Inferior parietal cortex (tissue), 1 donor: ENCODE data around the gene CASP10.
A peak's percentile ranks its signal among the peaks of the same experiment; 100 is the strongest.
"Not testable (repeated sequence)": the region's sequence is repeated elsewhere in the genome, so short reads cannot be mapped to it uniquely, and the experiment has no call there.

ENCODE experiments used
- DNase-seq: peaks from one replicate; pipeline ENCODE4 v3.0.0-alpha.2; 2016; ENCODE audit errors: extremely low spot score

The CASP10 gene

GRCh38 chr2:201154615-201155399 is 28.1 kb upstream of the CASP10 start:
- DNase-seq = no peak

GRCh38 chr2:201156036-201156435 is 26.9 kb upstream of the CASP10 start:
- no peak for DNase-seq

GRCh38 chr2:201156640-201157039 is 26.3 kb upstream of the CASP10 start:
- DNase-seq = no peak

- no peak for DNase-seq
Observed at GRCh38 chr2:201157694-201158093, 25.2 kb upstream of the CASP10 start.

GRCh38 chr2:201158111-201158929 is 24.6 kb upstream of the CASP10 start:
- peak; percentile 93 for DNase-seq

GRCh38 chr2:201164166-201164565 is 18.8 kb upstream of the CASP10 start:
- DNase-seq = no peak

GRCh38 chr2:201167546-201167945 is 15.4 kb upstream of the CASP10 start:
- DNase-seq = no peak

- not testable (repeated sequence) for DNase-seq
Observed at GRCh38 chr2:201168496-201168895, 14.4 kb upstream of the CASP10 start.

GRCh38 chr2:201171259-201171814 is 11.6 kb upstream of the CASP10 start:
- no peak for DNase-seq

GRCh38 chr2:201172279-201172678 is 10.7 kb upstream of the CASP10 start:
- DNase-seq = no peak

- no peak for DNase-seq
Observed at GRCh38 chr2:201174687-201175086, 8.3 kb upstream of the CASP10 start.

GRCh38 chr2:201176081-201176481 is 6.9 kb upstream of the CASP10 start:
- no peak for DNase-seq

- DNase-seq = no peak
Observed at GRCh38 chr2:201180010-201180409, 2.9 kb upstream of the CASP10 start.

- no peak for DNase-seq
Observed at GRCh38 chr2:201183365-201183727, 405 bp downstream of the CASP10 start.

GRCh38 chr2:201183835-201184234 is 894 bp downstream of the CASP10 start:
- DNase-seq = not testable (repeated sequence)

GRCh38 chr2:201184248-201184647 is 1.3 kb downstream of the CASP10 start:
- not testable (repeated sequence) for DNase-seq

GRCh38 chr2:201185863-201186262 is 2.9 kb downstream of the CASP10 start:
- no peak for DNase-seq

GRCh38 chr2:201186982-201187381 is 4.0 kb downstream of the CASP10 start:
- DNase-seq = no peak

- no peak for DNase-seq
Observed at GRCh38 chr2:201188449-201188848, 5.5 kb downstream of the CASP10 start.

- DNase-seq = no peak
Observed at GRCh38 chr2:201191132-201191875, 8.4 kb downstream of the CASP10 start.

- no peak for DNase-seq
Observed at GRCh38 chr2:201194097-201194496, 11.2 kb downstream of the CASP10 start.

GRCh38 chr2:201195331-201195730 is 12.4 kb downstream of the CASP10 start:
- DNase-seq = no peak
